GM19455 (cell line): ENCODE data around the gene TRAF3IP3.

Source experiments
- ATAC-seq: cut with Tn5 transposase; IDR thresholded peaks from one replicate; pipeline ENCODE4 v1.9.1; 2021; ENCODE audit not compliant: unreplicated experiment

TRAF3IP3 gene

DNA sequence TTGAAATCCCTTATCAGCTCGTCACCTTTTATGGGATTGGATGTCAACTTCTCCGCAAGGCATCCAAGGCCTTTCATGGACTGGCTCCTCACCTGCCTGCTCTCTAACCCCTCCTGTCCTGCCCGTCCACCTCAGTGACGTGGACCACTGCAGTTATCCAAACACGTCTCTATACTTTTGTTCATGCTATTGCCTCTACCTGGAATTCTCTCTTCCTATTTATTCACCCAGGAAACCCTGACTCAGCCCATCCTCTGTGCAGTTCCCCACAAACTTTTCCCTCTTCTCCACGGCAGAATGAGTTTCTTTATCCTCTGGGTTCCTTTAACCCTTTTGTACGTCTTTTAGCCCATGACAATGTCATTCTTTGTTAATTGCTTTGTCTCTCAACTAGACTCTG lies 66.9 kb downstream of the TRAF3IP3 start:
- ATAC-seq = no peak

DNA sequence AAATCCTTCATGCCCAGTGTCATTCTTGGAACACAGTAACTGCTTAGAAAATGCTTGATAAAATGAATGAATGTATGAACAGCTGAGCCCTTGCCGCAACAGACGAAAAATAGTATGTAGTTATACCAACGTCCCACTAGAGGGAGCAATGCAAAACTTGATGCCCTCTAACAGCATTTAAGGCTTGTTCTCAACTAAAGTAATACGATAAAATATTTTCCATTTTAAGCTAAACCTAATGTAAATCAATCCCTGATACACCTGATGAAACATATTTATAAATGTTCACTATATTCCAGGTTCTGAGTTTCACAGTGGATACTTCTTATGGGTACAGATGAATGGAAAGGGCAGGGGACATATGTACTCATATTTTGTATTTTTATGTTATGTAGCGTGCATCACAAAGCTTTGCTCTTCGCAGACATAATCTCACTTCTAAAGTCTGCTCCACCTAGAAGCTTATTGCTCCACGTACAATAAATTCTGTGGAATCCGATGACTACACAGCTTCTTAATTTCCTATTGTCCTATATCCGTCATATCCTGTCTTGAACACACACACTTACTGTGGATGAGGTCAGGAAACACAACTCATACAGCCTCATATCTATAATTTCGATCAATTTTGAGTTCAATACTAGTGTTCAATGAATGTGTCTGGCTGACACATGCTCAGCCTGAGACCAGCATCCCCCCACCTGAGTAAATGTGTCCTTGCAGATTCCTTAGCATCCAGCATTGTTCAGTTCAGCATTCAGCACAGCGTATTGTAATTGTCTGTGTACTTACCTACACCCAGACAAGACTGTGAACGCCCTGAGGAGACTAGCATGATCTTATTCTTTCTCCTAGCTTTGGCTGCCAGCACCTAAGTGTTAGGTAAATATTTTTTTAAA lies 67.5 kb downstream of the TRAF3IP3 start:
- ATAC-seq = no peak

DNA sequence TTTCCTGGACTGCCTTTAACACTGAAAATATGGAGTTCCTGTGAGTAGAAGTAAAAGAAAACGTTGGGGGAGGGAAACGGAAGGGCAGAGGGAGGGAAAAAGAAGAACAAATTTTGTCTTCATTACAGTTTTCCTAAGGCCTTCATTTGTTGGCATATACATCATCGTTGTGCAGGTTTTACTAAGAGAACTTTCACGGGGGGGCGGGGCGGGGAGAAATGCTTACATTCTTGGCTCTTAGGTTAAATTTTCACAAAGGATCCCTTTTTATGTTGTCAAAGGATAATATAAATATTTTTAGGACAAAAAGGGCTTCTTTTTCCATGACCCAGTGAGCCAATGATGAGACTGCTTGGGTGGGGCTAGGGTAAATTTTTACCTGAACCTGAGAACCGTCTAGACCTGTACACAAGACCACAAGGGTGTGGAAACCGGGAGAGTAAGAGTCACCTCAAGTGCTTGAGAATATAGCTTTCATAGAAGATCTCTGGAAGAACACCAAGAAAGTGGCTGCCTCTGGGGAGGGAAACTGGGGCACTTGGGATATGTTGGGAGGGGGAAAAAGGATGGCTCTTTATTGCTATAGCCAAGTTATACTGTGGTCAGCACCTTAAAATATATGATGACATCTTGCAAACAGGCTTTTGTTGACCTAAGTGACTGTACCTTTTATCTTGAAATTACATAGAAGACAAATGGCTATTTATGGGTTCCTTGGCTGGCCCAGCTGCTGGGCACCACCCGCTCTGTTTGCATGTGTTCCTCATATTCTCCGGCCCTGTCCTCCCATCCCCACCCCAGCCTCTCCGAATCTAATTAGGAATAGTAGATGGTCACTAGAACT lies 70.0 kb downstream of the TRAF3IP3 start:
- ATAC-seq = no peak

DNA sequence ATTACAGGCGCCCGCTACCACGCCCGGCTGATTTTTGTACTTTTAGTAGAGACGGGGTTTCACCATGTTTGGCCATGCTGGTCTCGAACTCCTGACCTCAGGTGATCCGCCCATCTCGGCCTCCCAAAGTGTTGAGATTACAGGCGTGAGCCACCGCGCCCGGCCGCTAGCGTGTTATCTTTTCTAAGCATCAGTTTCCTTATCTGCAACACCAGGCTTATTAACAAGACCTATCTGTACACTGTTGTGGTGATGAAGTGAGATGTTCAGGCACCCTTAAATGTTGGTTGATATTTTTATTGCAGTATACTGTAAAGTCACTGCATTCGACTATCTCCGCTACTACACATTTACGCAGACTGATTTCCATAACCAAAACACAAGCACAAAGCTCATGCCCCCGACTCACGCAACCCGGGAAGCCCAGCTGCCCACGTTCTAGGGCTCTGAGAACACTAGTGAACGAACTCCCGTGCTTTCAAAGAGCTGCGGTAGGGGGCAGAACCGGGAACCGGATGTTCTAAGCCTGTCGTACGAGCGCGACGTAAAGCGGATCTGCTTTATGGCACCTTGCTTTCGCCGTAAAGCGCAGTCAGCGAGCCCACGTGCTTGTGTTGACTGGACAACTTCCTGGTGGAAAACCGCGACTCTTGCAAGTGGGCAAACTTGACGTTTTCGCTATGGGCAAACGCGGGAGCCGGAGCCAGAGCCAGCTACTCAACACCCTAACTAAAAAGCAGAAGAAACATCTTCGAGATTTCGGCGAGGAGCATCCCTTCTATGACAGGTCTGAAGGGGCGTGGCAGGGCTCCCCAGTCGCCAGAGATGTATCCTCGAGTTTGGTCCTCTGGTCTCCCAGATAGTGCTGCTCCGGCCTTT lies 71.8 kb downstream of the TRAF3IP3 start, which contains the start of gene UTP25:
Gene UTP25, plus strand, starts transcription at position 589 of the 879 bp plus-strand sequence. Its CDS starts 92 bp downstream, at position 681.
- ATAC-seq = peak; percentile 91

DNA sequence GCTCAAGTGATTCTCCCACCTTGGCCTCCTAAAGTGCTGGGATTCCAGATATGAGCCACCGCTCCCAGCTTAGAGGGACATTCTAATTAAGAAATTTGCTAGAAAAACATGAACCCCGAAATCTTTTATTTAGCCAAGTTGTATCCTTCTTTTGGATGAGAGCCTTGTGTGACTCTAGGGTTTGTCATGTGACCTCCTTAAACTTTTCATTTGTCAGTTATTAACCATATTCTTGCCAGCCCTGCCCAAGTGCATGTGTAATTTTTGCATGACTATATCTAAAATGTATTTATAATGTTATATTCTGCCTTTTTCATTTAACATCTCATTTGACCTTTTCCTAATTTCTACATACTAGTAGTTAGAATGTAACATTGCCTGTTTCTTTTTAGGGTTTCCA lies 73.9 kb downstream of the TRAF3IP3 start:
- ATAC-seq = no peak

DNA sequence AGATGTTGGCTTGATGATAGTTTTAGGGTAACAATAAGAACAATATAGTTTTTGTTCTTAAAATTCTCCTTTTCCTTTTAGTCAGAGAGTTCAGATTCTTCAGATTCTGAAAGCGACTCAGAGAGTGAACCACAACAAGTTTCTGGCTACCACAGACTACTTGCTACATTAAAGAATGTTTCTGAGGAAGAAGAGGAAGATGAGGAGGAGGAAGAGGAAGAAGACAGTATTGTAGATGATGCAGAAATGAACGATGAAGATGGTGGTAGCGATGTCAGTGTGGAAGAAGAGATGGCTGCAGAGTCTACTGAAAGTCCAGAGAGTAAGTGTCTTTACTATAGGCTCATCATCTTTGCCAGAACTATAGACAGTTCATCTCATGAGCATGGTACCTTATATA lies 74.9 kb downstream of the TRAF3IP3 start:
- ATAC-seq = no peak

DNA sequence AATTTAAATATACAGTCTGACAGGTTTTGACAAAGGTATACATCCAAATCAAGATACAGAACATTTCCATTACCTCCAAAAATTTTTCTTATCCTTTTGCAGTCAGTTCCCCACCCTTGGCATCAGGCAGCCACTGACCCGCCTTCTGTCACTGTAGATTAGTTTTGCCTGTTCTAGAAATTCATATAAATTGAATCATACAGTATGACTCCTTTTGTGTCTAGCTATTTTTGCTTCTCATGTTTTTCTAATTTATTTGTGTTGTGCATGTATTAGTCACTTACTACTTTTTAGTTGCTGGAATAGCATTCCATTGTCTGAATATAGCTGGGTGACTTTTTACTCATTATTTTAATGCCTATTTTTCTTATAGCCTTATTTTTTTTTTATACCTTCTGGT lies 75.8 kb downstream of the TRAF3IP3 start:
- ATAC-seq = no peak
